Parathyroid adenoma (tissue), 2 donors: ENCODE results near the gene TMCC1.

Source experiments
- H2AFZ ChIP-seq: fragments of 300-600 bp; sonication (generic); one replicate; pipeline ENCODE4 v1.7.0; 2017; ENCODE audit warnings: antibody characterized with exemption, mild to moderate bottlenecking
- H3K27ac ChIP-seq: fragments of 300-600 bp; sonication (generic); one replicate; pipeline ENCODE4 v1.7.0; 2017
- H3K27me3 ChIP-seq: fragments of 300-600 bp; sonication (generic); one replicate; pipeline ENCODE4 v1.7.0; 2017; ENCODE audit warnings: low read length; ENCODE audit not compliant: control insufficient read depth, insufficient read depth
- H3K36me3 ChIP-seq: fragments of 300-600 bp; sonication (generic); one replicate; pipeline ENCODE4 v1.7.0; 2017; ENCODE audit warnings: low read length; ENCODE audit not compliant: control insufficient read depth, insufficient read depth
- H3K4me1 ChIP-seq: fragments of 300-600 bp; sonication (generic); one replicate; pipeline ENCODE4 v1.7.0; 2017; ENCODE audit warnings: control low read depth
- H3K4me2 ChIP-seq: fragments of 300-600 bp; sonication (generic); one replicate; pipeline ENCODE4 v1.7.0; 2017; ENCODE audit warnings: low read length
- H3K4me3 ChIP-seq: fragments of 300-600 bp; sonication (generic); one replicate; pipeline ENCODE4 v1.7.0; 2017; ENCODE audit warnings: low read depth, low read length
- H3K79me2 ChIP-seq: fragments of 300-600 bp; sonication (generic); one replicate; pipeline ENCODE4 v1.7.0; 2017; ENCODE audit warnings: control low read depth
- H3K9ac ChIP-seq: fragments of 300-600 bp; sonication (generic); one replicate; pipeline ENCODE4 v1.7.0; 2017; ENCODE audit warnings: mild to moderate bottlenecking
- H3K9me3 ChIP-seq: fragments of 300-600 bp; sonication (generic); one replicate; pipeline ENCODE4 v1.7.0; 2017; ENCODE audit warnings: low read length; ENCODE audit not compliant: control insufficient read depth
- TF ChIP-seq, protein P1 (sequence below): fragments of 300-600 bp; sonication (generic); IDR thresholded peaks from one replicate; pipeline ENCODE4 v1.7.0; 2017; ENCODE audit warnings: antibody characterized with exemption, mild to moderate bottlenecking
- donor health status: primary hyperparathyroidism.

TMCC1 gene

DNA sequence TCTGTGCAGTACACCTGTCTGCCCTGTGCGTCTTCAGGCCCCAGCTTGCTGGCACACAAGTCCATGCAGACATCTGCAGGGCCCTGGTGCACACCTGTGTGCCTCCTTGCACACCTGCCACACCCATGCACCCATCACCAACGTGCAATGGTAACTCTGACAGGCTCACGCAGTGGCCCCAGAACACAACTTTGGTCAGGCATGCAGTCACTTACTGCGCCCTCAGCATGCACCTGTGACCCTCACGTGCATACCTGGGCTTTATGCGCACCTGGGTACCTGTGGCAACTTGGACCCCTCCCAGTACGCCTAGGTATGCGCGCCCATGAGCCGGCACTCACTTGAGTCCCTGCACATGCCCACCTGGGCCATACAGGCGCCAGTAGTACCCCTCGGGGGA lies 288.7 kb downstream of the TMCC1 start:
- Histone ChIP-seq H3K79me2 (peaks cover 2% of the 10 kb centered on the region), H3K27ac (no peak overlapping the region), H2AFZ (no peak overlapping the region), H3K4me2 (peak overlapping the region; percentile 28), H3K9ac (no peak overlapping the region), H3K9me3 (no peaks in the 10 kb centered on the region), H3K4me3 (peak overlapping the region; percentile 44), H3K36me3 (no peaks in the 10 kb centered on the region), H3K27me3 (no peaks in the 10 kb centered on the region), H3K4me1 (peaks cover 2% of the 10 kb centered on the region)
- TF ChIP-seq, protein P1, sequence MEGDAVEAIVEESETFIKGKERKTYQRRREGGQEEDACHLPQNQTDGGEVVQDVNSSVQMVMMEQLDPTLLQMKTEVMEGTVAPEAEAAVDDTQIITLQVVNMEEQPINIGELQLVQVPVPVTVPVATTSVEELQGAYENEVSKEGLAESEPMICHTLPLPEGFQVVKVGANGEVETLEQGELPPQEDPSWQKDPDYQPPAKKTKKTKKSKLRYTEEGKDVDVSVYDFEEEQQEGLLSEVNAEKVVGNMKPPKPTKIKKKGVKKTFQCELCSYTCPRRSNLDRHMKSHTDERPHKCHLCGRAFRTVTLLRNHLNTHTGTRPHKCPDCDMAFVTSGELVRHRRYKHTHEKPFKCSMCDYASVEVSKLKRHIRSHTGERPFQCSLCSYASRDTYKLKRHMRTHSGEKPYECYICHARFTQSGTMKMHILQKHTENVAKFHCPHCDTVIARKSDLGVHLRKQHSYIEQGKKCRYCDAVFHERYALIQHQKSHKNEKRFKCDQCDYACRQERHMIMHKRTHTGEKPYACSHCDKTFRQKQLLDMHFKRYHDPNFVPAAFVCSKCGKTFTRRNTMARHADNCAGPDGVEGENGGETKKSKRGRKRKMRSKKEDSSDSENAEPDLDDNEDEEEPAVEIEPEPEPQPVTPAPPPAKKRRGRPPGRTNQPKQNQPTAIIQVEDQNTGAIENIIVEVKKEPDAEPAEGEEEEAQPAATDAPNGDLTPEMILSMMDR: no peak

DNA sequence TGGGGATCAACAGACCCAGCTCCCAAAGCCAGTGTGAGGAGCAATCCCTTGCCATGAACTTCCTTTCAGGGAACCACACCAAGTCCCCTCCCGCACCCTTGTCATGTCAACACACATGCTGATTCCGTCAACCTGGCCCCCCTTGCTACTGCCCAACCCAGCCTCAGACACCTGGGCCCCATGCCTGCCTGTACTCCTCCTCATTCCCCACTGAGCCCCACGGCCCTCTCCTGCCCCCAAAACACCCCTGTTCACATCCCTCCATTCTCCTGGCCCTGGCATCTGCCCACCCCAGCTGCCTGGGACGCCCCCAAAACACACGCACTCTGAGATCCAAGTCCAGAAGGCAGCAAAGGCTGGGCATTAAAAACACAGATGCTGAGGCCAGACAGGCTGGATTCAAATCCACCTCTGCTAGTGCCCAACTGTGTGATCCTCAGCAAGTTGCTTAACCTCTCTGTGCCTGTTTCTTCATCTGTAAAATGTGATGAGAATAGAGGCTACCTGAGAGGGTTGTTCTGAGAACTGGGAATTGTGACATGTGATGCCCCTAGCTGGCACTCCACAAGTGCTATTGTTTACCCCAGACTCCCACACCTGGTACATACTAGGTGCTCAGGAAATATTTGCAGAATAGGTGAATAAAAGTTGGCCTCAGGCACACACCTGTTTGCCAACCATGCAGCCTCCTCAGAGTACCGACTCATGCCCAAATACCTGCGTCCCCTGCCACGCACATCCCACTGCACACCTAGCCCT lies 289.3 kb downstream of the TMCC1 start:
- Histone ChIP-seq H3K27ac (no peak overlapping the region), H3K9ac (no peak overlapping the region), H3K4me2 (peak overlapping the region; percentile 28), H3K36me3 (no peaks in the 10 kb centered on the region), H3K4me1 (peaks cover 2% of the 10 kb centered on the region), H3K9me3 (no peaks in the 10 kb centered on the region), H3K4me3 (peak overlapping the region; percentile 44), H3K79me2 (peaks cover 2% of the 10 kb centered on the region), H3K27me3 (no peaks in the 10 kb centered on the region), H2AFZ (no peak overlapping the region)
- TF ChIP-seq, protein P1: no peak

GRCh38 chr3:129603561-129603942 lies 290.0 kb downstream of the TMCC1 start:
- peak overlapping the region; percentile 44 for H3K27ac ChIP-seq
- TF ChIP-seq, protein P1: no peak
- H2AFZ ChIP-seq: no peak overlapping the region
- no peaks in the 10 kb centered on the region for H3K27me3 ChIP-seq
- H3K4me1 ChIP-seq: peaks cover 2% of the 10 kb centered on the region
- H3K36me3 ChIP-seq: no peaks in the 10 kb centered on the region
- H3K4me3 ChIP-seq: peak overlapping the region; percentile 44
- no peaks in the 10 kb centered on the region for H3K9me3 ChIP-seq
- H3K79me2 ChIP-seq: peaks cover 2% of the 10 kb centered on the region
- no peak overlapping the region for H3K9ac ChIP-seq
- peak overlapping the region; percentile 28 for H3K4me2 ChIP-seq

DNA sequence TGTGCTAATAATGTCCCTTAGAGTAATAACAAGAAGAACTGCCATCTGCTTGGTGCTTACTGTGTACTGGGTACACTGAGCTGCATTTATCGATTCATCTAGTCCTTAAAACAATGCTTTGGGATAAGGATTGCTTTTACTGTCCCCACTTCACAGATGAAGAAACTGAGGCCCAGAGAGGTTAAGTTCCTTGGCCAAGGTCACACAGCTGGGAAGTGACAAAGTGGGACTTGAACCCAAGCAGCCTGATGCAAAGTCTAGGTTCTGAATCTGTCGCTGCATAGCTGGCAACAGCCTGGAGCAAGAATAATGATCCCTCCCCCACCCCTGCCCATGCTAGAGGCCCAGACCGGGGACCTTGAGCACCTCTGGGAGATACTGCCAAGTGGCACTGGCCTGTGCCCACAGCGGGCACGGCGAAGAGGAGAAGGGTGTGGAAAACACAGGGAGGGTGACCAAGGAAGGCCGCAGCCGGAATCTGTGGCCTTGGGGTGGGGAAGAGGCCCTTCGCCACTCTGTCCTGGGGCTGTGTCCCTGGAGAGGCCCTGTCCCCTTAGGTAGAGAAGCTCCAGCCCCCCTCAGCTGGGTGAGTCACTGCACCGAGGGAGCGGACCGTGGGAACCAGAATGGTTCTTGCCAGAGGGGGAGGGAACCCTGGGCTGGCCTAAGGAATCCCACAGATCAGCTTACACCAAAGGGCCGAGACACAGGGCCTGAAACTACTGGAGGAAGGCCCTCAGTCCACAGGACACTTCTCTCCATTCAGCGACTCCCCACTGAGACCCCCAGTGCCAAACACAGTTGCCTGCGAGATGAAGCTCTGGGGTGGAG lies 290.6 kb downstream of the TMCC1 start:
- TF ChIP-seq, protein P1: no peak
- Histone ChIP-seq H3K4me1 (peaks cover 2% of the 10 kb centered on the region), H3K4me2 (peak overlapping the region; percentile 28), H3K9me3 (no peaks in the 10 kb centered on the region), H3K9ac (no peak overlapping the region), H3K27me3 (no peaks in the 10 kb centered on the region), H3K4me3 (peak overlapping the region; percentile 42), H3K27ac (peak overlapping the region; percentile 44), H2AFZ (no peak overlapping the region), H3K36me3 (no peaks in the 10 kb centered on the region), H3K79me2 (peaks cover 2% of the 10 kb centered on the region)
